NCI-H226 (cell line): Measurements from ENCODE around the gene POM121.
"Not testable (repeated sequence)": the region's sequence is repeated elsewhere in the genome, so short reads cannot be mapped to it uniquely, and the experiment has no call there.

Source experiments
- DNase-seq: peaks from one replicate; pipeline ENCODE4 v3.0.0-alpha.2; 2015

POM121 gene

DNA sequence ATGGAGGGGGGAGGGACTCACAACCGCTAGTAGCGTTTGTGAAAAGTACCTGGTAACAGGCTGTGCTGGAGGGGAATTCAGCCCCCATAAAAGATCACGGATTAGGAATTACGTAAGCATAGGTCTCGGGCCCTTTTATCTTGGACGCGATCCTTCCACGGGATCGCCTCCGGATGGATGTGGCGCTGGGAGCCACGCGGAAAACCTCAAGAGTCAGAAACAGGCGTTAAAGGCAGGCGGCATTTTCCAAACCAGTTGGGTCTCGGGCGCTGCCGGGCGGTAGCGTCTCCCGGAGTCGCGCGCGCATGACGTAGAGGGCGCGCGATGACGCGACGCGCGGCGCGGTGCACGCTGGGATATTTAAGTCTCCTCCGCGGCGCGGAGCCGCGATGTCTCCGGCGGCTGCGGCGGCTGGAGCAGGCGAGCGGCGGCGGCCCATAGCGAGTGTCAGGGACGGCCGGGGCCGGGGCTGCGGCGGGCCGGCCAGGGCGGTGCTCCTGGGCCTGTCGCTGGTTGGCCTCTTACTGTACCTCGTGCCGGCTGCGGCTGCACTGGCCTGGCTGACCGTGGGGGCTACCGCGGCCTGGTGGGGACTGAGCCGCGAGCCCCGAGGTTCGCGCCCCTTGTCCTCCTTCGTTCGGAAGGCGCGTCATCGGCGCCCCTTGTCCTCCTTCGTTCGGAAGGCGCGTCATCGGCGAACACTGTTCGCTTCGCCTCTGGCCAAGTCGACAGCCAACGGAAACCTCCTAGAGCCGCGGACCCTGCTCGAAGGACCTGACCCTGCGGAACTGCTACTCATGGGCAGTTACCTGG lies at the start of gene POM121:
POM121 (plus strand) TSS at position 363 of the 813 bp plus-strand sequence; CDS start at position 390, 27 bp downstream.
- peak; percentile 80 for DNase-seq

DNA sequence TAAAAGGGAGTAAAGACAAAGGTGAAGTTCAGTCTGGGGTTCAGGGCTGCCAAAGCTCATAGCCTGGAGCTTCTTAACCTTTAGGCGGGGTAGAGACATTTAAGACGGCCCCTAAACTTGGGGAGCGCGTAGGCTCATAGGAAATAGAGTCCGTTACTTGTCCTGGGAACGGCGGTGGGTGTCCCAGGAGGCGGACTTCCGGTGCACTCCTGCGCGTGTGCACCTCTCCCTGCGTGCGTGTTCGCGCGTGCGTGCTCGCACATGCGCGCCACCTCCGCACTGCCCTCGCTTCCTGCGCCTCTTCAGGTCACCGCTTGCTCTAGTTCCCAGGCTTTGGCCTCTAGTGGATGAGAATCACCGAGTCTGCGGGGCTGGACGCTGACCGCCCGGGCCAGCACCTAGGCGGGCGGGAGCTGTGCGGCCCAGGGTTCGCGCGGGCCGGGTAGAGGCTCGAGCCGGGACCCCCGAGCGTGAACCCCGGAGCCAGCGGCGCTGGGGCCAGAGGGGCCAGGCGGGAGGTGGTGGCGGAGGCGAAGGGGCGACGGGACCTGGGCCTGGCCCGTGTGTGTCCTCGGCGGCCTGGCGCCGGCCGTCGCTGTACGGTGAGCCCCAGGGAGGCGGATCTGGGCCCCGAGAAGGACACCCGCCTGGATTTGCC lies 45.7 kb upstream of the POM121 start:
- DNase-seq = peak; percentile 77

DNA sequence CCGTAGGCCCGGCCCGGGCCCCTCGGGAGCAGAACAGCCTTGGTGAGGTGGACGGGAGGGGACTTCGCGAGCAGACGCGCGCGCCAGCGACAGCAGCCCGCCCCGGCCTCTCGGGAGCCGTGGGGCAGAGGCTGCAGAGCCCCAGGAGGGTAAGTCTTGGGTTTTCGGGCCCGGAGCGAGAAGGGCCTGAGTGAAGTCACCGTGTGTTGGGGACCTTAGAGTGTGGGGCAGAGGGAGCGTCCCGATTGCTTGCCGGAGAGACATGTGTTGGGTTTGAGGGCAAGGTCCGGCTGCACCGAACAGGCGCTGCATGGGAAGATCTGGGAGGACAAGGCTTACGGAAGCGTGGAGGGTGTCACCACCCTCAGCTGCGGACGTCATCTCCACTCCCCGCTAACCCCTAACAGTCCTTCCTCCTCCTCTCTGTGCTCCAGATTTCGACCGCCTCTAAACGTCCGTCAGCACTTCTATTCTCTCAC lies 45.1 kb upstream of the POM121 start:
- peak; percentile 39 for DNase-seq

DNA sequence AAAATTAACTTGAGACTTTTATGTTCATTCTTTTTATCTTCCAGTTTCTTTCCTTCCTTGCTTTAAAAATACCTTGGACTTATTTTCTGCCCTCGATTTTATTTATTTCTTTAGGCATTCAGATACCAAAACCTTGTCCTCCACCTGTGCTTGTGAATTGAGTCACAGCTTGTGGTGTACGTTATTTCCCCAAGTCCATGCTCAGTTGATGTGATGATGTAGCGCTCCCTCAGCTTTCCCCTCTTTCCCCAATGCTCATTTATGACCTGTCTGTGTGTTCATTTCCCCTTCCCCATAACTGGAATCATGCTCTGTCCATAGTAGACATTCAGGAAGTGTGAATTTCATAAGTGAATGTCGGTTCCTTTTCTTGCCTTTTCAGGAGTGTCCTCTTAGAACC lies 33.1 kb upstream of the POM121 start:
- not testable (repeated sequence) for DNase-seq

DNA sequence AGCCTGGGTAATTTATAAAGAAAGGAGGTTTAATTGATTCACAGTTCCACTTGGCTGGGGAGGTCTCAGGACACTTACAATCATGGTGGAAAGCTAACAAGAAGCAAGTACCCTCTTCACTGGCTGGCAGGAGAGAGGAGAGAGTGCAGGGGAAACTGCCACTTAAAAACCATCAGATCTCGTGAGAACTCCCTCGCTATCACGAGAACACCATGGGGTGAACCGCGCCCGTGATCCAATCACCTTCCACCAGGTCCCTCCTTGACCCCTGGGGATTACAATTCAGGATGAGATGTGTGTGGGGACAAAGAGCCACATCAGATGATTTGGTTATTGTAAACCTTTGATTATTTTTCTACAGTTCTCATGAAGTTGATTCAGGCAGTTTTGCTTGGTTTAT lies 20.2 kb upstream of the POM121 start:
- not testable (repeated sequence) for DNase-seq

DNA sequence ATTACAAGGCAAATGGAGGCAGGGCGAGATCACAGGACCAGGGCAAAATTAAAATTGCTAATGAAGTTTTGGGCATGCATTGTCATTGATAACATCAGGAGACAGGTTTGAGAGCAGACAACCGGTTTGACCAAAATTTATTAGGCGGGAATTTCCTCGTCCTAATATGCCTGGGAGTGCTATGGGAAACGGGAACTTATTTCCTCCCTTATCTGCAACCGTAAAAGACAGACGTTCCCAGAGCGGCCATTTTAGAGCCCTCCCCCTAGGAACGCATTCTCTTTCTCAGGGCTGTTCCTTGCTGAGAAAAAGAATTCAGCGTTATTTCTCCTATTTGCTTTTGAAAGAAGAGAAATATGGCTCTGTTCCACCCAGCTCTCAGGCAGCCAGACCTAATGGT lies 16.5 kb upstream of the POM121 start:
- DNase-seq = not testable (repeated sequence)

DNA sequence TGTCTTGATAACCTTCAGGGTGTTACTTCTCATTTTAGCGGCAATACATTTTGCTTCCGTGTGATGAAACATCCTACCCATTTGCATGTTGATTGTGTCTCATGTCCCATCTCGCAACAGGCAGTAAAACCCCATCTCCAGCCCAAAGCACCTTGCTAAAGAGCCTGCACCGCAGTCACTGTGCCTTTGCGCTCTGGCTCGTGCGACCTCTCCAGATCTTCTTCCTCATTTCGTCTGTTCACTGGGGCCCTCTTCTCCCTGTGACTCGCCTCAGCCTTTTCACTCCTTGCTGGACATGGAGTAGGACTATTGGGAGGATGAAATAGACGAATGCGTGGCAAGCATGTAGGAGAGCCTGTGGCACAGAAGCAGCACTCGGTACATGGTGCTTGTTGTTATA lies 13.5 kb upstream of the POM121 start:
- DNase-seq = not testable (repeated sequence)

DNA sequence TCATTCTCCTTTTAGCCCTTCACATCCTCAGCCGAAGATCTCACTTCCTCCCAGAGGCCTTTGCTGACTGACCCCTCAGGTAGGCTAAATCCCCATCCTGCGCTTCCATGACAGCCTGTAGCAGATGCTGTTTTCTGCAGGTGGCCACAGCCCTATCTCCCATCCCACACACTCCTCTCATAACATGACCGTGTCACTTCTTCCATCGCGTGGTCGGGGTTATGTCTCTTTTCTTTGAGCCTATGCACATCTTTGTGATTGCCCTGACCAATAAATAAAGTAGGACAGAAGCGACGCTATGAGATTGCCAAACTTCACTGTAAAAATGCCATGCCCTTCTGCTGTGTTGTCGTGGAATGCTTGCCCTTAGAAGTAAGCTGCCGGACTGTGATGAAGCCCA lies 11.1 kb upstream of the POM121 start:
- DNase-seq = not testable (repeated sequence)

DNA sequence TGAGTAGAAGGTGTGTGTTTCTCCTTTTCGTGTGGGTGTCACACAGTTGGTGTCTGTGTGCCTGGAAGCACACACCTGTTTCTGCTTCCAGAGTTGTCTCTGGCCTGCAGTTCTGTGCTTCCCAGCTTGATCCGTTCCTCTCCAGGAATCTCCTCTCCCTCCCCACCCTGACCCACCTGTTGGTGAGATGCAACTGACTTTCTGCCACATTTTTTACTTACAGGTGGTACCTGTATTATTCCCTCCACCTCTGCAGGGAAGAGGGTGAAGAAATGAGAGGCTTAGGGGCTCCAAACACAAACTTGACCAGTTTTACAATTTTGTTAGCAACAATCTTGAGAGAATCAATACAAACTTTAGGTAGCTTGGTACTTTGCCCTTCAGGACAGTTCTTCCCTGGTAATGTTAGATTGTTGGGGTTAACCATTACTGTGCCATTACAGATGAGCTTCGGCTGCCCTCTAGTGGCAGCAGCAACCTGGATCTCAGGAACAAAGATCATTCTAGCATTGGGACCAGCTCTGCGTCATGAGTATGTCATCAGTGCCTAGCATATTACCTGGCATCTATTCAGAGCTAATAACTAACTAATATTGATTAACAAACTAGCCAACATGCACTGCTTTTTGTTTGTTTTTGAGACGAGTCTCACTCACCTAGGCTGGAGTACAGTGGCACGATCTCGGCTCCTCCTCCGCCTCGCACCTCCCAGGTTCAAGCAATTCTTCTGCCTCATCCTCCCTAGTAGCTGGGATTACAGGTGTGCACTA lies 10.0 kb upstream of the POM121 start:
- DNase-seq = not testable (repeated sequence)

DNA sequence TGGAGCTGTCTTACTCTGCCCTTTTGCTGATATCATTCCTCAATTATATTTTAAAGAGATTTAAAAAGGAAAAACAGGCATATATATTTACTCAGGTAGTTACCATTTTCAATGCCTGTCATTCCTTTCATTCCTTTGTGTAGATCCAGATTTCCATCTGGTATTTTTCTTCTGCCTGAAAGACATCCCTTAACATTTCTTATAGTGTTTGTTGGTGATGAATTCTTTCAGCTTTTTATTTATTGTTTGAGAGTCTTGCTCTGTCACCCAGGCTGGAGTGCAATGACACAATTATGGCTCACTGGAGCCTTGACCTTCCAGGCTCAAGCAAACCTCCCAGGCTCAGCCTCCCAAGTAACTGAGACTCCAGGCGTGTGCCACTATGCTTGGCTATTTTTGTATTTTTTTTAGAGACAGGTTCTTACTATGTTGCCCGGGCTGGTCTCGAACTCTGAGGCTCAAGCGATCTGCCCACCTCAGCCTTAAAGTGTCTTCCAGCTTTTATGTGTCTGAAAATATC lies 5.6 kb upstream of the POM121 start:
- DNase-seq = no peak

DNA sequence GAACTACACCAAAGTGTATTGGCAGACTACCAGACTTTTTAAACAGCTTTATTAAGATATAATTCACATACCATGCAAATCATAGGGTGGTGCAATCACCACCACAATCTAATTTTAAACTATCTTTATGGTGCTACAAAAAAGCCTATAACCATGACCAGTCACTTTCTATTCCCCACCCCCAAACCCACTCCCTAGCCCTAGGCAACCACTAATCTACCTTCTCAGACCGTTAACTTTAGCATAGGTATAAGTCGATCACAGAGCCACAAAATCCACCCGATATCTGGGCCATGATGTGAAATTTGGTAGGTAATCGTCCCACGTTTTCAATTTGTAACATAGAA lies 536 bp upstream of the POM121 start:
- DNase-seq = no peak

DNA sequence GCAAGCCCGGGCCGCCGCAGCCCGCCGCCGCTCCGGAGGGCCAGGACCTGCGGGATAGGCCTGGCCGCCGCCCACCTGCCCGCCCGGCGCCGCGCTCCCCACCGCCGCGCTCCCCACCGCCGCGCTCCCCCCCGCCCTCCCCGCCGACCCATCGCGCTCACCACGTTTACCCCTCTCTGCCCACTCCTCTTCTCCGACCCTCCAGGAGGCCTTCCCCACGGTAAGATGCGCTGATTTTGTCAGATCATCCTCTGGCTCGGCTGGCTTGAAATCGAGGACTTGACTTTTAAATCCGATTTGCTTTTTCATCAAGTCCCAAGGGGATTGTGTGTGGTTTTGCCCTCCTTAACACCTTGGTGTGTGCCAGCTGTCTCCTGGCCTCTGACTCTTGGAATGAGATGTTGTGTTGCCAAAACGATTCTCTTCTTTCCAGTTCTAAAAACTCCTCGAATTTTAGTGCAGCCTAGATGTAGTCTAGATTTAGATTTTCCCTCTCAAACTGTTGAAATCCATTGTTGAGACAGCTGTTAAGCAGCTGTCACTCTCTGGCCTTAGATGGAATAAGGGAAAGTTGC lies 738 bp downstream of the POM121 start:
- DNase-seq = no peak

DNA sequence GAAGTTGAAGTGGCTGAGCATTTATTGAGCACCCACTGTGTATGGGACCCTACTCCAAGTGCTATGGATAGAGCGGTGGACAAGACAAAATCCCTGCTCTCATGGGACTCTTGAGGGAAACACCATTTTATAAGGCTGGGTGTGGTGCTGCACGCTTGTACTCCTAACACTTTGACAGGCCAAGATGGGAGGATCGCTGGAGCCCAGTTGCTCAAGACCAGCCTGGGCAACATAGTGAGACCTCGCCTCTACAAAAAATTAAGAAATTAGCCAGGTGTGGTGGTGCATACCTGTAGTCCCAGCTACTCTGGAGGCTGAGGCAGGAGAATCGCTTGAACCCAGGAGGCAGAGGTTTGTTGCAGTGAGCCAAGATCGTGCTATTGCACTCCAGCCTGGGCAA lies 2.9 kb downstream of the POM121 start:
- DNase-seq = not testable (repeated sequence)

DNA sequence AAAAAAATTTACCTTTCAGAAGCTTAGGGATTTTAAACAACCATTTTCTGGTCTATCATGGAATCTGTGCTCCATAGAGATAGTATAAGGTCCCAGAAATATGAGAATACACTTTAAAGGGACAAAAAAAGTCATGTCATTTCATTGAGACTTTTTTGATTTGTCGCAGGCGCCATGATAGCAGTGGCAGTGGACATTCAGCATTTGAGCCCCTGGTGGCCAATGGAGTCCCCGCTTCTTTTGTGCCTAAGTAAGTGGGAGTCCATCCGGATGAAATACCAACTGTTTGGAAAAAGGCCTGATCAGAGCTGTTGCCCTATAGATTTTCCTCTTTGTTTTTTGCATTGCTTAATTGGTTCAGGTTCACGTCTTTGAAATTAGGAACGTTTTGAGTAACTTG lies 3.3 kb downstream of the POM121 start:
- not testable (repeated sequence) for DNase-seq

DNA sequence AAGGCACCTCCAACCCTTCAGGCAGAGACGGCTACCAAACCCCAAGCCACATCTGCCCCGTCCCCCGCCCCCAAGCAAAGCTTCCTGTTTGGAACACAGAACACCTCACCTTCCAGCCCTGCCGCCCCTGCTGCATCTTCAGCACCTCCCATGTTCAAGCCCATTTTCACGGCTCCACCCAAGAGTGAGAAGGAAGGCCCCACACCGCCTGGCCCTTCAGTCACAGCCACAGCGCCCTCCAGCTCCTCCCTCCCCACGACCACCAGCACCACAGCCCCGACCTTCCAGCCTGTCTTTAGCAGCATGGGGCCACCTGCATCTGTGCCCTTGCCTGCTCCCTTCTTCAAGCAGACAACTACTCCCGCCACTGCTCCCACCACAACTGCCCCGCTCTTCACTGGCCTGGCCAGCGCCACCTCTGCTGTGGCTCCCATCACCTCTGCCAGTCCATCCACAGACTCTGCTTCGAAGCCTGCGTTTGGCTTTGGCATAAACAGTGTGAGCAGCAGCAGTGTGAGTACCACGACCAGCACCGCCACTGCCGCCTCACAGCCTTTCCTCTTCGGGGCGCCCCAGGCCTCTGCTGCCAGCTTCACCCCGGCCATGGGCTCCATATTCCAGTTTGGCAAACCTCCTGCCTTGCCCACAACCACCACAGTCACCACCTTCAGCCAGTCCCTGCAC lies 17.3 kb downstream of the POM121 start:
- DNase-seq = not testable (repeated sequence)

DNA sequence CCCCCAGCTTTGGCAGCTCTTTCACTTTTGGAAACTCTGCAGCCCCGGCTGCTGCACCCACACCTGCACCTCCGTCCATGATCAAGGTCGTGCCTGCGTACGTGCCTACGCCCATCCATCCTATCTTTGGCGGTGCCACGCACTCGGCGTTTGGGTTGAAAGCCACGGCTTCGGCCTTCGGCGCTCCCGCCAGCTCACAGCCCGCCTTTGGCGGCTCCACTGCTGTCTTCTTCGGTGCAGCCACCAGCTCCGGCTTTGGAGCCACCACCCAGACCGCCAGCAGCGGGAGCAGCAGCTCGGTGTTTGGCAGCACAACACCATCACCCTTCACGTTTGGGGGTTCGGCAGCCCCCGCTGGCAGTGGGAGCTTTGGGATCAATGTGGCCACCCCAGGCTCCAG lies 18.1 kb downstream of the POM121 start:
- DNase-seq = not testable (repeated sequence)

DNA sequence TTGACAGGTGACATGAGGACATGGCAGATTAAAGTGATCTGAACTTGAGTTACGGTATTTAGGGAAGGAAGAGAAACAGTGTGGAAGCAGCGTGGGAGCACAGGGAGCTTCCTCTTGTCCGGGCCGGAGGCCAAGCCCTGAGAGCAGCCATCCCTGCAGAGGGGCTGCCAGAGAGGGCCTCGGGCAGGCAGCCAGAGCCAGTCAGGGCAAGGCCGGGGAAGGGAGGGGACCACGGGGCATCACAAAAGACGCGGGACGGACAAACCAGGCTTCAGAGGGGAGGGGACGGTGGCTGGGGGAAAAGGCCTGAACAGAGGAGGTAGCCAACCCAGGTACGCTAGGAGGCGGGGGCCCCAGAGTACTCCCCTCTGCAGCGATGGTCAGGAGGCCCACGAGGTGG lies 20.0 kb downstream of the POM121 start:
- not testable (repeated sequence) for DNase-seq

DNA sequence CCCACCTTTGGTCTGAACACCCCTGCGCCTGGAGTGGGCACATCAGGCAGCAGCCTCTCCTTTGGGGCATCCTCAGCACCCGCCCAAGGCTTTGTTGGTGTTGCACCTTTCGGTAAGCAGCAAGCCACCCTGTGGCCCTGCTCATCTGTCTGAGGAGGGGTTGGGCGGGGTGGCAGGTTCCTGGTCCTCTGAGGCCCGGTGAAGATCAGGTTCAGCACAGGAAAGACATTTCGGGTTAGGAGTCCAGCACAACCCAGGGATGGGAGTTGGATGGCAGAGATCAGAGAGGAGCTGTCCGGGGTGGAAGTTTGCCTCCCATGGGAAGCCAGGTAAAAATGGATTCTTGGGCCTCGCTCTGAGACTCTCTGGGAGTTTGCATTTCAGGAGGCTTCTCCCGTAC lies 20.7 kb downstream of the POM121 start:
- DNase-seq = not testable (repeated sequence)

DNA sequence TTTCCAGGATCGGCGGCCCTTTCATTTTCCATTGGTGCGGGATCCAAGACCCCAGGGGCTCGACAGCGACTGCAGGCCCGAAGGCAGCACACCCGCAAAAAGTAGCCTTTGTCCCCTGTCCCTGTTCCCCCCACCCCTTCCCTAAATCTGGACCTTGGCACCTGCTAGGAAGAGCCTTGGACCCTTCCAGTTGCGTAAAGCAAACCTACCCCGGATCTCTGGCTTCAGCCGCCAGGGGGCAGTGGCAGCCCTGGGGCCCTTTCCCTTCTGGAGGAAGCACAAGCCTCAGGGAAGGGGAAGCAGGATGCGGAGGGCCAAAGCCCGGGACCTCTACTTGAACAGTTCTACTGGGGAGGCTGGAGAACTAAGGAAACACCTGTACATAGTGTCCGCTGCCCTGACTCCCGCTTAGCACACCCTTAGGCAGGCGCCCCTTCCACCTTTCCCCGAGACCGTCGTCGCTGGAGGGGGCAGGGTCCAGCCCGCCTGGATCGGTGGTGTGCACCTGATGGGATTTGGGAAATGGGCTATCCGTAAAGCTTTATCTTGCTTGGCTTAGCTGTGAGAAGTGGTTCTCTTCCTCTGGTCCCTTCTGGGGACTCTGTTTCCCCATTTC lies 21.3 kb downstream of the POM121 start:
- DNase-seq = not testable (repeated sequence)

DNA sequence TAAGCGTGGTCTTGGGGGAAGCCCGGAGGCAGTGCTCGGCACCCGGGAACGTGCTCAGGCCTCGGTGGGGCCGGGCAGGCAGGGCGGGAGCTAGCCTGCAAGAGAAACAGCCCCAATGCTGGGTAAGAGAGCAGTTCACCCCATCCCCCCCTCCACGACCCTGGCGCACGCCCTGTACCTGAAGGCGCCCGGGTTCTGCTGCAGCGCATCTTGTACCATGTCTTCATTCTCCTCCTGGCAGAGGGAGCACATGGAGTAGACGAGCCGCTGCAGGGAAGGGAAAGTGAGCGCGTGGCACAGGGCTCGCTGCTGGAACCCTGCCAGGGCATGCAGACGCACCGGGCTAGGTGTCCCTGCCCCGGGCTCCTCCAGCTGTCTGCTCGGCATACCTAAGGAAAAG lies 23.8 kb downstream of the POM121 start:
- not testable (repeated sequence) for DNase-seq

DNA sequence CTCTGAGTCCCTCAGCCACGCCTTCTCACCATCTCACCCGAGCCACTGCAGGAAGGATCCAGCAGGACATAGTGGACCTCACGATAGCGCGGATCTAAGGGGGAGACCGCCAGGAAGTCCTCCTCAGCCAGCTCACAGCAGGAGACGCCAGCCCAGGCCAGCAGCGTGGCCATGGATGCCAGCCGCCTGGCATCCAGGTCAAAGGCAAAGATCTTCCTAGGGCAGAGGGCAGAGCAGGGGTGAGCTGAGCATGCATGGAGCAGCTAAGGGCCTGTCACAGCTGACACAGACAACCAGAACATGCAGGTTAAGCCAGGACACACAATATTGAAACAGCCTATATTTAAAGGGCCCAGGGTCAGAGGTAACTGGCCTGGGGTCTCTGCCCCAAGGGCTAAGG lies 24.4 kb downstream of the POM121 start:
- not testable (repeated sequence) for DNase-seq

DNA sequence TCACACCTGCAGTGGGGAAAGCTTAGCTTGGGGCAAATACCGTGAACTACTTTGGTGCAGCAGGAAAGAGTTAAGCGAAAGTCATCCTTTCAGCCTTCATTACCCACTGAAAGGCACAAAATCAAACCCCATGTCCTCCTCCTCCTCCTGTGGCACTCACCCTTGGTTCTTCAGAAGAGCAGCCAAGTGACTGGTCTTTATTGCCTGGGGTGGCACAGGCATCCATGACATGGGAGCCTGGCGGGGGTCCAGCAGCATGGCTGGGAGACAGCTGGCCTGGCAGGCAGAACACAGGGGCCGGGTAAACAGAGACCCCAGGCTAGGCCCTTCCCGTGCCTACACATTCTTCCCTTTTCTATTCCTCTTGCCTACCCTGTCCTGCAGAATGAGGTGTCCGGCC lies 24.8 kb downstream of the POM121 start:
- not testable (repeated sequence) for DNase-seq
